Osteoblast (primary cell): ENCODE measurements around the gene ARID4B. TPM values are rescaled to one million over a fixed set of nuclear protein-coding genes. Genes with fewer than 3 reads are reported as not detected.

Source experiments
- DNase-seq: peaks from one replicate; pipeline ENCODE4 v3.0.0; 2011; ENCODE audit warnings: low spot score, mixed read lengths; ENCODE audit not compliant: insufficient read length; ENCODE audit errors: missing footprints
- H2AFZ ChIP-seq: 2 replicates; pipeline ENCODE4 v1.6.0; 2011; ENCODE audit warnings: mild to moderate bottlenecking, low read length
- H3K27ac ChIP-seq: 2 replicates; pipeline ENCODE4 v1.5.1; 2011; ENCODE audit warnings: mild to moderate bottlenecking, low read depth, low read length, moderate library complexity
- H3K27me3 ChIP-seq: 2 replicates; pipeline ENCODE4 v1.6.0; 2012; ENCODE audit warnings: mild to moderate bottlenecking, control low read depth, inconsistent platforms, low read length, moderate library complexity; ENCODE audit not compliant: insufficient read depth
- H3K36me3 ChIP-seq: 2 replicates; pipeline ENCODE4 v1.5.1; 2011; ENCODE audit warnings: mild to moderate bottlenecking, low read length, control low read depth, moderate library complexity; ENCODE audit not compliant: insufficient read depth
- H3K4me1 ChIP-seq: 2 replicates; pipeline ENCODE4 v1.5.1; 2011; ENCODE audit warnings: mild to moderate bottlenecking, low read length, control low read depth, moderate library complexity; ENCODE audit not compliant: insufficient read depth
- H3K4me2 ChIP-seq: 2 replicates; pipeline ENCODE4 v1.6.0; 2011; ENCODE audit warnings: mild to moderate bottlenecking, low read length; ENCODE audit not compliant: insufficient read depth
- H3K4me3 ChIP-seq: fragments of 200-600 bp; sonication (generic); 3 replicates; pipeline ENCODE4 v1.5.1; 2012; ENCODE audit warnings: mild to moderate bottlenecking, low read length, inconsistent platforms; ENCODE audit not compliant: insufficient read depth
- H3K79me2 ChIP-seq: 2 replicates; pipeline ENCODE4 v1.6.0; 2012; ENCODE audit warnings: mild to moderate bottlenecking, low read length, control low read depth, inconsistent platforms; ENCODE audit not compliant: insufficient read depth
- H3K9me3 ChIP-seq: 2 replicates; pipeline ENCODE4 v1.5.1; 2011; ENCODE audit warnings: low read depth, low read length, control low read depth
- H4K20me1 ChIP-seq: 2 replicates; pipeline ENCODE4 v1.6.0; 2012; ENCODE audit warnings: mild to moderate bottlenecking, low read length, control low read depth; ENCODE audit not compliant: insufficient read depth
- CTCF ChIP-seq: IDR thresholded peaks from 2 replicates; pipeline ENCODE4 v1.5.1; 2011; ENCODE audit warnings: mild to moderate bottlenecking, low read depth, low read length, moderate library complexity; ENCODE audit errors: extremely low read depth
- total RNA-seq: library from RNA; depleted of rRNA; stranded (reverse); fragments of >200 nt; gene quantifications from 2 replicates; pipeline ENCODE4 v1.2.3, GENCODE V29; 2012

Gene ARID4B
- total RNA-seq, 1 donor: 33.7 TPM

GRCh38 chr1:235149824-235150223, 178.2 kb downstream of the ARID4B start:
- Histone ChIP-seq H3K36me3 (peaks cover 79% of the 10 kb centered on the region), H2AFZ (no peak overlapping the region), H3K79me2 (peaks cover 13% of the 10 kb centered on the region), H3K9me3 (no peaks in the 10 kb centered on the region), H3K4me1 (no peaks in the 10 kb centered on the region), H3K27ac (no peak overlapping the region), H3K4me3 (no peak overlapping the region), H3K4me2 (no peak overlapping the region), H3K27me3 (no peaks in the 10 kb centered on the region), H4K20me1 (no peaks in the 10 kb centered on the region)
- TF ChIP-seq CTCF: no peak
- no peak for DNase-seq

GRCh38 chr1:235147269-235147668, 180.7 kb downstream of the ARID4B start:
- Histone ChIP-seq H3K27ac (no peak overlapping the region), H3K36me3 (peaks cover 77% of the 10 kb centered on the region), H3K79me2 (peaks cover 17% of the 10 kb centered on the region), H3K4me3 (no peak overlapping the region), H2AFZ (no peak overlapping the region), H4K20me1 (peaks cover 4% of the 10 kb centered on the region), H3K4me1 (no peaks in the 10 kb centered on the region), H3K4me2 (no peak overlapping the region), H3K27me3 (no peaks in the 10 kb centered on the region), H3K9me3 (no peaks in the 10 kb centered on the region)
- DNase-seq: no peak
- TF ChIP-seq CTCF: no peak

- Histone ChIP-seq H3K4me3 (no peak overlapping the region), H3K4me1 (no peaks in the 10 kb centered on the region), H4K20me1 (peaks cover 4% of the 10 kb centered on the region), H3K27ac (no peak overlapping the region), H2AFZ (no peak overlapping the region), H3K79me2 (peaks cover 13% of the 10 kb centered on the region), H3K4me2 (no peak overlapping the region), H3K36me3 (peaks cover 69% of the 10 kb centered on the region), H3K27me3 (no peaks in the 10 kb centered on the region), H3K9me3 (no peaks in the 10 kb centered on the region)
- no peak for DNase-seq
- TF ChIP-seq CTCF: no peak
Observed at GRCh38 chr1:235145639-235146038, 182.3 kb downstream of the ARID4B start.

GRCh38 chr1:235142991-235143390, 185.0 kb downstream of the ARID4B start:
- Histone ChIP-seq H3K79me2 (peaks cover 23% of the 10 kb centered on the region), H3K4me3 (no peak overlapping the region)

More at GRCh38 chr1:235142991-235143390, 185.0 kb downstream of the ARID4B start:
- Histone ChIP-seq H4K20me1 (peaks cover 4% of the 10 kb centered on the region), H2AFZ (no peak overlapping the region), H3K9me3 (no peaks in the 10 kb centered on the region), H3K27me3 (no peaks in the 10 kb centered on the region), H3K36me3 (peaks cover 65% of the 10 kb centered on the region), H3K4me2 (no peak overlapping the region), H3K27ac (no peak overlapping the region), H3K4me1 (no peaks in the 10 kb centered on the region)
- no peak for TF ChIP-seq CTCF
- DNase-seq: no peak
